Stimulated activated CD8-positive, alpha-beta memory T cell treated with anti-CD3 and anti-CD28 coated beads, Interleukin-15, amount 100 ng/mL, for 1 hour (primary cell): Measurements from ENCODE around the gene OR1E2.
"Not testable (repeated sequence)": the region's sequence is repeated elsewhere in the genome, so short reads cannot be mapped to it uniquely, and the experiment has no call there.

Experiments
- DNase-seq: peaks from one replicate; pipeline ENCODE4 v3.0.0-alpha.2; 2020; ENCODE audit warnings: low read depth

Gene OR1E2

GRCh38 chr17:3433741-3434140 is at the start of gene OR1E2:
TSS of gene OR1E2 (minus strand) at chr17:3433841. CDS start at chr17:3433841, 0 bp downstream.
- no peak for DNase-seq

- DNase-seq, result no peak
Measured at GRCh38 chr17:3482852-3483251, 49.2 kb upstream of the OR1E2 start.

- no peak for DNase-seq
Measured at GRCh38 chr17:3479988-3480387, 46.3 kb upstream of the OR1E2 start.

GRCh38 chr17:3475812-3476610 is 42.4 kb upstream of the OR1E2 start, which contains the start of gene ASPA:
TSS of gene ASPA (plus strand) at chr17:3475997. CDS start at chr17:3476160, 163 bp downstream.
- DNase-seq, result no peak

GRCh38 chr17:3475251-3475685 is 41.6 kb upstream of the OR1E2 start:
- DNase-seq, result no peak

GRCh38 chr17:3474212-3474611 is 40.6 kb upstream of the OR1E2 start:
- no peak for DNase-seq

- no peak for DNase-seq
Measured at GRCh38 chr17:3472137-3472536, 38.5 kb upstream of the OR1E2 start.

GRCh38 chr17:3471599-3471998 is 38.0 kb upstream of the OR1E2 start, which contains the start of gene SPATA22:
TSS of gene SPATA22 (minus strand) at chr17:3471819. CDS start at chr17:3469325, 2,494 bp downstream.
- DNase-seq, result no peak

- DNase-seq, result no peak
Measured at GRCh38 chr17:3469529-3469928, 35.9 kb upstream of the OR1E2 start.

- not testable (repeated sequence) for DNase-seq
Measured at GRCh38 chr17:3466355-3466754, 32.7 kb upstream of the OR1E2 start.

- no peak for DNase-seq
Measured at GRCh38 chr17:3448059-3448665, 14.5 kb upstream of the OR1E2 start.

- no peak for DNase-seq
Measured at GRCh38 chr17:3447625-3448024, 14.0 kb upstream of the OR1E2 start.

GRCh38 chr17:3440451-3440850 is 6.8 kb upstream of the OR1E2 start:
- no peak for DNase-seq

- no peak for DNase-seq
Measured at GRCh38 chr17:3438368-3438767, 4.7 kb upstream of the OR1E2 start.

- not testable (repeated sequence) for DNase-seq
Measured at GRCh38 chr17:3433215-3433614, 426 bp downstream of the OR1E2 start.

- no peak for DNase-seq
Measured at GRCh38 chr17:3418222-3418621, 15.4 kb downstream of the OR1E2 start.

- DNase-seq, result no peak
Measured at GRCh38 chr17:3415610-3416009, 18.0 kb downstream of the OR1E2 start.

- DNase-seq, result not testable (repeated sequence)
Measured at GRCh38 chr17:3412216-3412615, 21.4 kb downstream of the OR1E2 start.

GRCh38 chr17:3411070-3411469 is 22.6 kb downstream of the OR1E2 start, which contains the start of gene OR3A3:
TSS of gene OR3A3 (plus strand) at chr17:3411370.
- DNase-seq, result no peak

GRCh38 chr17:3403856-3404255 is 29.8 kb downstream of the OR1E2 start:
- not testable (repeated sequence) for DNase-seq

- DNase-seq, result no peak
Measured at GRCh38 chr17:3401786-3402185, 31.9 kb downstream of the OR1E2 start.

- DNase-seq, result no peak
Measured at GRCh38 chr17:3400055-3400454, 33.6 kb downstream of the OR1E2 start.

- DNase-seq, result no peak
Measured at GRCh38 chr17:3398310-3398709, 35.3 kb downstream of the OR1E2 start, which contains the start of gene OR1E1. TSS of gene OR1E1 (minus strand) at chr17:3398410. CDS start at chr17:3398410, 0 bp downstream.
